H9 (cell line): ENCODE results near the gene RASSF8. TPM values are rescaled to one million over a fixed set of nuclear protein-coding genes. Genes with fewer than 3 reads are reported as not detected.

Experiments
- DNase-seq: peaks from one replicate; pipeline ENCODE4 v3.0.0-alpha.2; 2017
- H2AFZ ChIP-seq: one replicate; pipeline ENCODE4 v1.6.1; 2013; ENCODE audit warnings: mild to moderate bottlenecking, low read length, control low read depth, moderate library complexity
- H2AK5ac ChIP-seq: 2 replicates; pipeline ENCODE4 v1.6.1; 2013; ENCODE audit warnings: low read length, control low read depth, mixed read lengths; ENCODE audit not compliant: insufficient read length
- H2BK120ac ChIP-seq: one replicate; pipeline ENCODE4 v1.6.1; 2013; ENCODE audit warnings: low read depth, mild to moderate bottlenecking, low read length, control low read depth, inconsistent platforms; ENCODE audit not compliant: poor library complexity, severe bottlenecking
- H2BK12ac ChIP-seq: 2 replicates; pipeline ENCODE4 v1.6.1; 2013; ENCODE audit warnings: low read length, control low read depth, mixed read lengths, low read depth; ENCODE audit not compliant: insufficient read length
- H2BK15ac ChIP-seq: 2 replicates; pipeline ENCODE4 v1.6.1; 2013; ENCODE audit warnings: low read depth, low read length, control low read depth
- H2BK20ac ChIP-seq: one replicate; pipeline ENCODE4 v1.6.1; 2013; ENCODE audit warnings: low read depth, mild to moderate bottlenecking, low read length, control low read depth, inconsistent platforms; ENCODE audit not compliant: poor library complexity, severe bottlenecking
- H2BK5ac ChIP-seq: 2 replicates; pipeline ENCODE4 v1.6.1; 2013; ENCODE audit warnings: low read length, control low read depth, mixed read lengths; ENCODE audit not compliant: insufficient read length
- H3K14ac ChIP-seq: 2 replicates; pipeline ENCODE4 v1.6.1; 2013; ENCODE audit warnings: low read length, control low read depth; ENCODE audit not compliant: insufficient read depth
- H3K18ac ChIP-seq: 2 replicates; pipeline ENCODE4 v1.6.1; 2013; ENCODE audit warnings: low read depth, mild to moderate bottlenecking, mixed read lengths, low read length, control low read depth; ENCODE audit not compliant: insufficient read length
- H3K23ac ChIP-seq: 2 replicates; pipeline ENCODE4 v1.6.1; 2013; ENCODE audit warnings: low read length, control low read depth, mixed read lengths, low read depth; ENCODE audit not compliant: insufficient read length
- H3K23me2 ChIP-seq: 2 replicates; pipeline ENCODE4 v1.6.1; 2013; ENCODE audit warnings: low read depth, mild to moderate bottlenecking, mixed read lengths, low read length, control low read depth; ENCODE audit not compliant: insufficient read length, poor library complexity, severe bottlenecking
- H3K27ac ChIP-seq: 2 replicates; pipeline ENCODE4 v1.5.1; 2013; ENCODE audit warnings: low read length, control low read depth, mixed read lengths, low read depth; ENCODE audit not compliant: insufficient read length
- H3K27me3 ChIP-seq: 2 replicates; pipeline ENCODE4 v1.6.1; 2013; ENCODE audit warnings: low read length, control low read depth, inconsistent platforms; ENCODE audit not compliant: insufficient read depth
- H3K4ac ChIP-seq: 2 replicates; pipeline ENCODE4 v1.6.1; 2013; ENCODE audit warnings: low read depth, mild to moderate bottlenecking, control low read depth, inconsistent platforms, low read length, moderate library complexity
- H3K4me1 ChIP-seq: 2 replicates; pipeline ENCODE4 v1.6.1; 2013; ENCODE audit warnings: low read length, control low read depth, inconsistent platforms; ENCODE audit not compliant: insufficient read depth
- H3K4me2 ChIP-seq: 2 replicates; pipeline ENCODE4 v1.6.1; 2013; ENCODE audit warnings: low read length, control low read depth, mixed read lengths; ENCODE audit not compliant: insufficient read length, insufficient read depth
- H3K56ac ChIP-seq: 2 replicates; pipeline ENCODE4 v1.6.1; 2013; ENCODE audit warnings: low read depth, mild to moderate bottlenecking, mixed read lengths, low read length, control low read depth; ENCODE audit not compliant: insufficient read length
- H3K79me1 ChIP-seq: 2 replicates; pipeline ENCODE4 v1.6.1; 2013; ENCODE audit warnings: low read depth, mild to moderate bottlenecking, moderate library complexity, low read length, control low read depth, inconsistent platforms; ENCODE audit not compliant: insufficient read depth, poor library complexity, severe bottlenecking
- H3K79me2 ChIP-seq: 2 replicates; pipeline ENCODE4 v1.6.1; 2013; ENCODE audit warnings: low read length, control low read depth, inconsistent platforms; ENCODE audit not compliant: insufficient read depth
- H3K9ac ChIP-seq: 2 replicates; pipeline ENCODE4 v1.6.1; 2013; ENCODE audit warnings: low read length, control low read depth, mixed read lengths; ENCODE audit not compliant: insufficient read length; ENCODE audit errors: extremely low read depth
- H3K9me3 ChIP-seq: one replicate; pipeline ENCODE4 v1.6.1; 2013; ENCODE audit warnings: low read depth, low read length, inconsistent platforms; ENCODE audit not compliant: control insufficient read depth
- H3T11ph ChIP-seq: one replicate; pipeline ENCODE4 v1.6.1; 2013; ENCODE audit warnings: mild to moderate bottlenecking, low read length, control low read depth, inconsistent platforms
- H4K20me1 ChIP-seq: one replicate; pipeline ENCODE4 v1.6.1; 2013; ENCODE audit not compliant: control insufficient read depth, insufficient read length, insufficient read depth
- H4K5ac ChIP-seq: 2 replicates; pipeline ENCODE4 v1.6.1; 2013; ENCODE audit warnings: low read depth, mild to moderate bottlenecking, mixed read lengths, low read length, control low read depth; ENCODE audit not compliant: insufficient read length
- H4K8ac ChIP-seq: replicated peaks from 2 replicates; pipeline ENCODE4 v1.6.1; 2013; ENCODE audit warnings: low read length, control low read depth, mixed read lengths, low read depth; ENCODE audit not compliant: insufficient read length
- H4K91ac ChIP-seq: 2 replicates; pipeline ENCODE4 v1.6.1; 2013; ENCODE audit warnings: low read depth, mild to moderate bottlenecking, moderate library complexity, mixed read lengths, low read length, control low read depth; ENCODE audit not compliant: insufficient read length
- H3K27ac Mint-ChIP-seq, 3 experiments: 2 replicates in 2 of 3; 3 replicates in 1 of 3; pipeline ENCODE4 v1.8.0; 2020 to 2021; ENCODE audit warnings: mixed read lengths in 3 of 3, mild to moderate bottlenecking in 1 of 3, moderate library complexity in 1 of 3
- H3K27me3 Mint-ChIP-seq: 2 replicates; pipeline ENCODE4 v1.8.0; 2021; ENCODE audit warnings: low read depth, mild to moderate bottlenecking, moderate library complexity, mixed read lengths
- H3K36me3 Mint-ChIP-seq, 3 experiments: 2 replicates in 2 of 3; 3 replicates in 1 of 3; pipeline ENCODE4 v1.8.0; 2020 to 2021; ENCODE audit warnings: low read depth in 3 of 3, mixed read lengths in 3 of 3; ENCODE audit not compliant: insufficient read depth in 1 of 3
- H3K4me1 Mint-ChIP-seq, 2 experiments: 2 replicates each; pipeline ENCODE4 v1.8.0; 2020; ENCODE audit warnings: mixed read lengths in 2 of 2
- H3K4me3 Mint-ChIP-seq, 2 experiments: 2 replicates in 1 of 2; 3 replicates in 1 of 2; pipeline ENCODE4 v1.8.0; 2020 to 2021; ENCODE audit warnings: mild to moderate bottlenecking in 2 of 2, mixed read lengths in 2 of 2, moderate library complexity in 1 of 2
- H3K9me3 Mint-ChIP-seq, 2 experiments: 2 replicates in 1 of 2; 3 replicates in 1 of 2; pipeline ENCODE4 v1.8.0; 2020; ENCODE audit warnings: mild to moderate bottlenecking in 2 of 2, mixed read lengths in 2 of 2, moderate library complexity in 1 of 2
- CTCF ChIP-seq: fragments of 200-600 bp; sonication (generic); conservative IDR thresholded peaks from 3 replicates; pipeline ENCODE4 v1.8.0; 2021; ENCODE audit warnings: antibody characterized with exemption, mild to moderate bottlenecking
- WGBS: extraction: QIAGEN DNeasy Blood & Tissue Kit; methylation state at CpG from one replicate; pipeline ENCODE4 v1.1.7; 2013; ENCODE audit warnings: missing lambda C conversion rate, low lambda C conversion rate, mixed read lengths; ENCODE audit not compliant: insufficient read length; ENCODE audit errors: extremely low coverage; 5-methylcytosine and 5-hydroxymethylcytosine counted together
- total RNA-seq: library from RNA; stranded (reverse); gene quantifications from 2 replicates; pipeline ENCODE4 v1.2.1, GENCODE V29; 2021

RASSF8 gene
- total RNA-seq, 1 experiment from 2014 or later = 38.8 TPM

DNA sequence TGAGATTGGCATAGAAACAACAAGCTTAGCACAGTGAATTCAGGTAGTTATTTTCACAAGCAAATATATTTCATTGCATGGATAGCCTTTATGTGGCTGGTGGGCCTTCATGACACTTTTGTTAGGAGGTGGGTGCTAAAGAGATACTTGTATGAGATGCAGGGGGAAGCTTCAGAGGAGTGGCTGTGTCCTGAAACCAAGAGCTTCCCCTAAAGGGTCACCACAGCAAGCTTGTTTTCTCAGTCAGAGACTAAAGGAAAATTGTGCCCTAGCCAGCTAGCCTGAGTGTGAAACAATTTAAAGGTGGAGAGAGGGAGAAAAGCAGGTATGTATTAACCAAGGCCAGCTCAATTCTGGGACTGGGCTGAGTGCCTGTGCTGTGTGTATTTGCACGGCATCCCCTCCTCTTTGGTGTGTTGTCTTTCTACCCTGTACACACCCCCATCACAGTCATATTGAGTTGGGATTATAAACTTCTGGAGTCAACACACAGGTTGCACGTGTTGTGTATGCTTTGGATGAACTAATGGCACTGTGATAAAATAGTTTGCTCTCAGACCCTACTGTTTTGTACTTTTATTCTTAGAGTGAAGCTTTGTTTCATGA, 79.2 kb downstream of the RASSF8 start:
- Histone ChIP-seq H2BK12ac (no peak overlapping the region), H3K56ac (no peak overlapping the region), H3K79me2 (no peaks in the 10 kb centered on the region), H2BK15ac (no peak overlapping the region), H3K23ac (no peak overlapping the region), H3K27me3 (no peaks in the 10 kb centered on the region), H3K9me3 (no peaks in the 10 kb centered on the region), H3K9ac (no peak overlapping the region), H3K79me1 (no peaks in the 10 kb centered on the region), H3T11ph (no peak overlapping the region), H2BK20ac (no peak overlapping the region), H4K5ac (no peak overlapping the region), H2AFZ (no peak overlapping the region), H4K8ac (no peak overlapping the region), H3K4ac (no peak overlapping the region), H3K4me2 (no peak overlapping the region), H3K23me2 (no peaks in the 10 kb centered on the region), H4K20me1 (no peaks in the 10 kb centered on the region), H3K18ac (no peak overlapping the region), H3K14ac (peak overlapping the region; percentile 59; the same call in 1 of the 2 replicates), H2BK120ac (no peak overlapping the region), H2AK5ac (no peak overlapping the region), H3K27ac (peak overlapping the region; percentile 49), H4K91ac (no peak overlapping the region), H3K4me1 (peaks cover 3% of the 10 kb centered on the region; the same call in 1 of the 2 replicates), H2BK5ac (no peak overlapping the region)
- WGBS = no CpG with 5 or more reads among the region's 2 CpGs
- H3K9me3 Mint-ChIP-seq = no peaks in the 10 kb centered on the region
- peak overlapping the region in 2 of 3 experiments; percentile 23 to 88; a peak in 4 of 7 replicates for H3K27ac Mint-ChIP-seq
- no peak for TF ChIP-seq CTCF
- H3K4me3 Mint-ChIP-seq = no peak overlapping the region
- no peaks in the 10 kb centered on the region for H3K36me3 Mint-ChIP-seq
- no peak for DNase-seq
- H3K27me3 Mint-ChIP-seq = no peaks in the 10 kb centered on the region
- H3K4me1 Mint-ChIP-seq = peaks cover 22 to 24% of the 10 kb centered on the region in 2 experiments
